WTC11 (cell line): ENCODE data around the gene SELENOS. TPM values are rescaled to one million over a fixed set of nuclear protein-coding genes. Genes with fewer than 3 reads are reported as not detected.

ENCODE experiments used
- ATAC-seq: fragments of 200-7000 bp; cut with Tn5 transposase; 2 replicates; pipeline ENCODE4 v1.10.0; 2021; ENCODE audit warnings: mild to moderate bottlenecking, moderate library complexity
- CTCF ChIA-PET: fragments of 300-600 bp; sonication (Branson Sonifier 250); formaldehyde crosslinking; loops from one replicate; lab custom pipeline; 2021; ENCODE audit warnings: antibody characterized with exemption; lab: Charles Lee
- POLR2A ChIA-PET: fragments of 350-600 bp; sonication (Branson Sonifier 250); formaldehyde crosslinking; loops from one replicate; lab custom pipeline; 2021; ENCODE audit warnings: antibody characterized with exemption; lab: Charles Lee
- DNase-seq: peaks from one replicate; pipeline ENCODE4 v3.0.0; 2021; ENCODE audit warnings: low spot score
- H3K27ac Mint-ChIP-seq: 2 replicates; pipeline ENCODE4 v1.8.0; 2021; ENCODE audit warnings: mixed read lengths
- H3K27me3 Mint-ChIP-seq: 2 replicates; pipeline ENCODE4 v1.8.0; 2021; ENCODE audit warnings: low read depth, mild to moderate bottlenecking, moderate library complexity, mixed read lengths
- H3K36me3 Mint-ChIP-seq: 2 replicates; pipeline ENCODE4 v1.8.0; 2021; ENCODE audit warnings: mixed read lengths
- H3K4me1 Mint-ChIP-seq: 2 replicates; pipeline ENCODE4 v1.8.0; 2022; ENCODE audit warnings: mixed read lengths
- H3K4me3 Mint-ChIP-seq: 2 replicates; pipeline ENCODE4 v1.8.0; 2021; ENCODE audit warnings: mild to moderate bottlenecking, moderate library complexity, mixed read lengths
- H3K9me3 Mint-ChIP-seq: 2 replicates; pipeline ENCODE4 v1.8.0; 2021; ENCODE audit warnings: mixed read lengths
- ATF2 ChIP-seq: sonication (generic); formaldehyde crosslinking; IDR thresholded peaks from 2 replicates; pipeline ENCODE4 v1.8.1; 2022; ENCODE audit warnings: low read depth, missing genetic modification reagents, borderline replicate concordance
- E2F5 ChIP-seq: sonication (generic); formaldehyde crosslinking; IDR thresholded peaks from 2 replicates; pipeline ENCODE4 v1.8.1; 2022; ENCODE audit warnings: mild to moderate bottlenecking, moderate library complexity, missing genetic modification reagents
- FOXK1 ChIP-seq: sonication (generic); formaldehyde crosslinking; IDR thresholded peaks from 2 replicates; pipeline ENCODE4 v1.8.0; 2022; ENCODE audit warnings: mild to moderate bottlenecking, moderate library complexity, missing genetic modification reagents
- FOXP1 ChIP-seq: sonication (generic); formaldehyde crosslinking; IDR thresholded peaks from 2 replicates; pipeline ENCODE4 v1.8.0; 2022; ENCODE audit warnings: missing genetic modification reagents, mild to moderate bottlenecking, moderate library complexity, borderline replicate concordance
- IRF2 ChIP-seq: sonication (generic); formaldehyde crosslinking; IDR thresholded peaks from 2 replicates; pipeline ENCODE4 v1.8.0; 2022; ENCODE audit warnings: low read depth, missing genetic modification reagents, borderline replicate concordance
- KAT7 ChIP-seq: sonication (generic); formaldehyde crosslinking; IDR thresholded peaks from 2 replicates; pipeline ENCODE4 v1.8.1; 2023; ENCODE audit warnings: missing genetic modification reagents, mild to moderate bottlenecking, borderline replicate concordance
- MXD4 ChIP-seq: fragments of 250-450 bp; sonication (Bioruptor Pico); IDR thresholded peaks from 2 replicates; pipeline ENCODE4 v1.8.0; 2021; ENCODE audit warnings: mild to moderate bottlenecking, moderate library complexity, borderline replicate concordance
- NR2C2 ChIP-seq: sonication (generic); formaldehyde crosslinking; IDR thresholded peaks from 2 replicates; pipeline ENCODE4 v1.8.0; 2022; ENCODE audit warnings: mild to moderate bottlenecking, missing genetic modification reagents
- PREB ChIP-seq: sonication (generic); formaldehyde crosslinking; IDR thresholded peaks from 2 replicates; pipeline ENCODE4 v1.8.1; 2022; ENCODE audit warnings: mild to moderate bottlenecking, missing genetic modification reagents, moderate library complexity, borderline replicate concordance
- ZNF121 ChIP-seq: sonication (generic); formaldehyde crosslinking; IDR thresholded peaks from 2 replicates; pipeline ENCODE4 v1.8.0; 2023; ENCODE audit warnings: missing genetic modification reagents
- ZNF317 ChIP-seq: sonication (generic); formaldehyde crosslinking; IDR thresholded peaks from 2 replicates; pipeline ENCODE4 v1.8.1; 2023; ENCODE audit warnings: low read depth, mild to moderate bottlenecking, moderate library complexity, missing genetic modification reagents, borderline replicate concordance
- total RNA-seq: library from RNA; stranded (reverse); gene quantifications from 3 replicates; pipeline ENCODE4 v1.2.3, GENCODE V29; 2021
- TF ChIP-seq, protein P1 (sequence below): sonication (generic); formaldehyde crosslinking; IDR thresholded peaks from 2 replicates; pipeline ENCODE4 v1.8.0; 2022; ENCODE audit warnings: mild to moderate bottlenecking, missing genetic modification reagents
- TF ChIP-seq, protein P2 (sequence below): sonication (generic); formaldehyde crosslinking; IDR thresholded peaks from 2 replicates; pipeline ENCODE4 v1.8.1; 2023; ENCODE audit warnings: mild to moderate bottlenecking, missing genetic modification reagents
- TF ChIP-seq, protein P3 (sequence below): sonication (generic); formaldehyde crosslinking; IDR thresholded peaks from 2 replicates; pipeline ENCODE4 v1.8.1; 2023; ENCODE audit warnings: mild to moderate bottlenecking, missing genetic modification reagents, moderate library complexity

The SELENOS gene
- total RNA-seq, 1 experiment from 2014 or later: 43.8 TPM

- no peaks in the 10 kb centered on the region for H3K9me3 Mint-ChIP-seq
- peaks cover 58% of the 10 kb centered on the region for H3K4me1 Mint-ChIP-seq
- no peak overlapping the region for H3K4me3 Mint-ChIP-seq
- TF ChIP-seq ZNF121 (CRISPR knock-in tag) (peak; percentile 88), ZNF317 (no peak)
- TF ChIP-seq, protein P1, sequence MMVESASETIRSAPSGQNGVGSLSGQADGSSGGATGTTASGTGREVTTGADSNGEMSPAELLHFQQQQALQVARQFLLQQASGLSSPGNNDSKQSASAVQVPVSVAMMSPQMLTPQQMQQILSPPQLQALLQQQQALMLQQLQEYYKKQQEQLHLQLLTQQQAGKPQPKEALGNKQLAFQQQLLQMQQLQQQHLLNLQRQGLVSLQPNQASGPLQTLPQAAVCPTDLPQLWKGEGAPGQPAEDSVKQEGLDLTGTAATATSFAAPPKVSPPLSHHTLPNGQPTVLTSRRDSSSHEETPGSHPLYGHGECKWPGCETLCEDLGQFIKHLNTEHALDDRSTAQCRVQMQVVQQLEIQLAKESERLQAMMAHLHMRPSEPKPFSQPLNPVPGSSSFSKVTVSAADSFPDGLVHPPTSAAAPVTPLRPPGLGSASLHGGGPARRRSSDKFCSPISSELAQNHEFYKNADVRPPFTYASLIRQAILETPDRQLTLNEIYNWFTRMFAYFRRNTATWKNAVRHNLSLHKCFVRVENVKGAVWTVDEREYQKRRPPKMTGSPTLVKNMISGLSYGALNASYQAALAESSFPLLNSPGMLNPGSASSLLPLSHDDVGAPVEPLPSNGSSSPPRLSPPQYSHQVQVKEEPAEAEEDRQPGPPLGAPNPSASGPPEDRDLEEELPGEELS (CRISPR knock-in tag): no peak
- H3K27me3 Mint-ChIP-seq: no peaks in the 10 kb centered on the region
- ChIA-PET CTCF (interaction anchor here (0.6 to 8.1 kb wide), 7 partner anchors 10 to 340 kb away, joined by 3 to 128 read pairs (median 3); no protein-coding TSS in a partner anchor), POLR2A (interaction anchor here (0.5 kb wide), 1 partner anchor 18 kb away, joined by 3 read pairs; no protein-coding TSS in a partner anchor)
- 0 out of 2 replicates have a peak, but pooled peaks cover 3% of the 10 kb centered on the region for H3K36me3 Mint-ChIP-seq
- peak overlapping the region; percentile 7; the same call in 1 of the 2 replicates for H3K27ac Mint-ChIP-seq
- DNase-seq: no peak
- 0 out of 2 replicates have a peak, but pooled peaks have one; percentile 3 for ATAC-seq
Observed at GRCh38 chr15:101254157-101255050, 22.9 kb downstream of the SELENOS start.

DNA sequence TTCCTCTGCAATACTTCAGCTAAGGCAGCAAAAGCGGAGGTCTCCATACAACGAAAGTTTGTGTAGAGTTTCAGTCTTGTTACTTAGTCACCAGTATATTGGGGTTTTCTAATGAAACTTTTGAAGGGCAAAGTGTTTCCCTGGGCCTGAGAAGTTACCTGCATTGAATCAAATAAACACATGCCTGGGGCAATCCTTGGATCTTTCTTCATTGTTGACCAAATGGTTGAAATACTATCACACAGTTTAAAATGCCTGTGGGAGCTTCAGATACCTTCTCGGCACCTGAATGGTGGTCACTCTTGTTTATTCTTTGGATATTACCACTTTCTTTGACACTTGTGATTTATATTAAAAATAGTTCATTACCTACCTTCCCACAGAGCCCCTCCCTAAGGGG is 24.4 kb downstream of the SELENOS start:
- CTCF ChIA-PET: interaction anchor here (0.8 to 8.1 kb wide), 4 partner anchors 102 to 242 kb away, joined by 3 to 128 read pairs (median 3); no protein-coding TSS in a partner anchor

More for the DNA sequence above, 24.4 kb downstream of the SELENOS start:
- POLR2A ChIA-PET: interaction anchor here (0.6 kb wide), 1 partner anchor 242 kb away, joined by 4 read pairs; no protein-coding TSS in a partner anchor
- ATAC-seq (no peak), DNase-seq (no peak)
- peaks cover 7% of the 10 kb centered on the region; the same call in 1 of the 2 replicates for H3K36me3 Mint-ChIP-seq
- peaks cover 60% of the 10 kb centered on the region for H3K4me1 Mint-ChIP-seq
- no peaks in the 10 kb centered on the region for H3K9me3 Mint-ChIP-seq
- TF ChIP-seq NR2C2 (CRISPR knock-in tag) (no peak), MXD4 (CRISPR knock-in tag) (no peak), ATF2 (CRISPR knock-in tag) (no peak), FOXP1 (CRISPR knock-in tag) (no peak), PREB (CRISPR knock-in tag) (no peak), E2F5 (CRISPR knock-in tag) (no peak), FOXK1 (CRISPR knock-in tag) (no peak), KAT7 (no peak), IRF2 (CRISPR knock-in tag) (no peak)
- TF ChIP-seq, protein P2, sequence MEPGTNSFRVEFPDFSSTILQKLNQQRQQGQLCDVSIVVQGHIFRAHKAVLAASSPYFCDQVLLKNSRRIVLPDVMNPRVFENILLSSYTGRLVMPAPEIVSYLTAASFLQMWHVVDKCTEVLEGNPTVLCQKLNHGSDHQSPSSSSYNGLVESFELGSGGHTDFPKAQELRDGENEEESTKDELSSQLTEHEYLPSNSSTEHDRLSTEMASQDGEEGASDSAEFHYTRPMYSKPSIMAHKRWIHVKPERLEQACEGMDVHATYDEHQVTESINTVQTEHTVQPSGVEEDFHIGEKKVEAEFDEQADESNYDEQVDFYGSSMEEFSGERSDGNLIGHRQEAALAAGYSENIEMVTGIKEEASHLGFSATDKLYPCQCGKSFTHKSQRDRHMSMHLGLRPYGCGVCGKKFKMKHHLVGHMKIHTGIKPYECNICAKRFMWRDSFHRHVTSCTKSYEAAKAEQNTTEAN (CRISPR knock-in tag): no peak
- TF ChIP-seq, protein P3, sequence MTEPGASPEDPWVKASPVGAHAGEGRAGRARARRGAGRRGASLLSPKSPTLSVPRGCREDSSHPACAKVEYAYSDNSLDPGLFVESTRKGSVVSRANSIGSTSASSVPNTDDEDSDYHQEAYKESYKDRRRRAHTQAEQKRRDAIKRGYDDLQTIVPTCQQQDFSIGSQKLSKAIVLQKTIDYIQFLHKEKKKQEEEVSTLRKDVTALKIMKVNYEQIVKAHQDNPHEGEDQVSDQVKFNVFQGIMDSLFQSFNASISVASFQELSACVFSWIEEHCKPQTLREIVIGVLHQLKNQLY (CRISPR knock-in tag): no peak
- no peaks in the 10 kb centered on the region for H3K27me3 Mint-ChIP-seq
- H3K27ac Mint-ChIP-seq: no peak overlapping the region
- peak overlapping the region; percentile 87 for H3K4me3 Mint-ChIP-seq
